Measurements from ENCODE around the gene FAM222A.

DNA sequence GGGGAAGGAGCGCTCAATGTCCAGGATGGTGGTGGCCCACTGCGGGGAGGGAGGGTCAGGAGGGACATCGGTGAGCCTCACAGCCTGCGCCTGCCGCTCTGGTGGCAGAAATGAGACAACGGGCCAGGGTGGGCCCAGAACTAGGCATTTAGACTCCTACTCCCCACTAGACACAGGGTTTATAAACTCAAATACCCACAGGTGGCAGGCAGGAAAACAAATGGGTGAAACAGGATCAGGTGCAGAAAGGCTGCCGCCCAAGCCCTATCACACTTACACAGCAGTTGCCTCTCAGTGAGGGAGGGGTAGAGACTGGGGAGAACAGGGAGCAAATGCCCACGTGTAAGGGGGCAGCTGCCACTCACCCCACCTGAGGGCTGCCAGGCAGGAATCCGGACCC is 73.2 kb downstream of the FAM222A start:
- TF ChIP-seq, protein P1, sequence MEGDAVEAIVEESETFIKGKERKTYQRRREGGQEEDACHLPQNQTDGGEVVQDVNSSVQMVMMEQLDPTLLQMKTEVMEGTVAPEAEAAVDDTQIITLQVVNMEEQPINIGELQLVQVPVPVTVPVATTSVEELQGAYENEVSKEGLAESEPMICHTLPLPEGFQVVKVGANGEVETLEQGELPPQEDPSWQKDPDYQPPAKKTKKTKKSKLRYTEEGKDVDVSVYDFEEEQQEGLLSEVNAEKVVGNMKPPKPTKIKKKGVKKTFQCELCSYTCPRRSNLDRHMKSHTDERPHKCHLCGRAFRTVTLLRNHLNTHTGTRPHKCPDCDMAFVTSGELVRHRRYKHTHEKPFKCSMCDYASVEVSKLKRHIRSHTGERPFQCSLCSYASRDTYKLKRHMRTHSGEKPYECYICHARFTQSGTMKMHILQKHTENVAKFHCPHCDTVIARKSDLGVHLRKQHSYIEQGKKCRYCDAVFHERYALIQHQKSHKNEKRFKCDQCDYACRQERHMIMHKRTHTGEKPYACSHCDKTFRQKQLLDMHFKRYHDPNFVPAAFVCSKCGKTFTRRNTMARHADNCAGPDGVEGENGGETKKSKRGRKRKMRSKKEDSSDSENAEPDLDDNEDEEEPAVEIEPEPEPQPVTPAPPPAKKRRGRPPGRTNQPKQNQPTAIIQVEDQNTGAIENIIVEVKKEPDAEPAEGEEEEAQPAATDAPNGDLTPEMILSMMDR (conservative IDR thresholded peaks at IDR 0.05): no peak
- TF ChIP-seq EZH2 (IDR thresholded peaks at IDR 0.05; ENCODE audit: low read depth): no peak

All from PC-9 (cell line).